MCF 10A (cell line): ENCODE data around the gene CCNQ. TPM values are rescaled to one million over a fixed set of nuclear protein-coding genes. Genes with fewer than 3 reads are reported as not detected.
A peak's percentile ranks its signal among the peaks of the same experiment; 100 is the strongest.

Source experiments
- BruUV-seq: library from RNA; stranded (reverse); fragments of 400-500 nt; replicated peaks from 2 replicates; lab custom pipeline; 2021; lab: Mats Ljungman, UMichigan
- CTCF ChIA-PET: fragments of 300-600 bp; sonication (Branson Sonifier 250); formaldehyde crosslinking; extraction: SDS; loops from one replicate; lab custom pipeline; 2021; ENCODE audit warnings: antibody characterized with exemption, inconsistent platforms; lab: Yijun Ruan, JAX
- POLR2A ChIA-PET: fragments of 300-600, 350-650 bp; sonication (Branson Sonifier 250); formaldehyde crosslinking; extraction: SDS; loops from one replicate; lab custom pipeline; 2020; ENCODE audit warnings: antibody characterized with exemption, inconsistent platforms; lab: Yijun Ruan, JAX
- DNase-seq: peaks from one replicate; pipeline ENCODE4 v3.0.0-alpha.2; 2018; ENCODE audit not compliant: unreplicated experiment
- H3K27ac Mint-ChIP-seq: one replicate; pipeline ENCODE4 v1.8.0; 2022; ENCODE audit warnings: mild to moderate bottlenecking, low read depth, mixed read lengths; ENCODE audit not compliant: unreplicated experiment
- H3K27me3 Mint-ChIP-seq: one replicate; pipeline ENCODE4 v1.8.0; 2022; ENCODE audit warnings: mixed read lengths; ENCODE audit not compliant: insufficient read depth, unreplicated experiment
- H3K36me3 Mint-ChIP-seq: one replicate; pipeline ENCODE4 v1.8.0; 2022; ENCODE audit warnings: mild to moderate bottlenecking, moderate library complexity, mixed read lengths; ENCODE audit not compliant: insufficient read depth, unreplicated experiment
- H3K4me1 Mint-ChIP-seq: one replicate; pipeline ENCODE4 v1.8.0; 2022; ENCODE audit warnings: mixed read lengths; ENCODE audit not compliant: insufficient read depth, unreplicated experiment
- H3K4me3 Mint-ChIP-seq: one replicate; pipeline ENCODE4 v1.8.0; 2022; ENCODE audit warnings: mild to moderate bottlenecking, moderate library complexity, mixed read lengths; ENCODE audit not compliant: unreplicated experiment
- H3K9me3 Mint-ChIP-seq: one replicate; pipeline ENCODE4 v1.8.0; 2022; ENCODE audit warnings: mixed read lengths; ENCODE audit not compliant: unreplicated experiment
- intact Hi-C: fragments of 100-400 bp; cut with micrococcal nuclease; formaldehyde crosslinking; loops from 2 replicates; pipeline ENCODE4 v1.14.1; 2022
- total RNA-seq: library from RNA; stranded (reverse); gene quantifications from 2 replicates; pipeline ENCODE4 v1.2.3, GENCODE V29; 2022
- TF ChIP-seq, protein P1 (sequence below): fragments of 200-600 bp; IDR thresholded peaks from one replicate; pipeline ENCODE4 v1.8.0; 2022; ENCODE audit warnings: antibody characterized with exemption, mild to moderate bottlenecking; ENCODE audit not compliant: unreplicated experiment

The CCNQ gene
- total RNA-seq, 1 experiment from 2014 or later, result 21.7 TPM

DNA sequence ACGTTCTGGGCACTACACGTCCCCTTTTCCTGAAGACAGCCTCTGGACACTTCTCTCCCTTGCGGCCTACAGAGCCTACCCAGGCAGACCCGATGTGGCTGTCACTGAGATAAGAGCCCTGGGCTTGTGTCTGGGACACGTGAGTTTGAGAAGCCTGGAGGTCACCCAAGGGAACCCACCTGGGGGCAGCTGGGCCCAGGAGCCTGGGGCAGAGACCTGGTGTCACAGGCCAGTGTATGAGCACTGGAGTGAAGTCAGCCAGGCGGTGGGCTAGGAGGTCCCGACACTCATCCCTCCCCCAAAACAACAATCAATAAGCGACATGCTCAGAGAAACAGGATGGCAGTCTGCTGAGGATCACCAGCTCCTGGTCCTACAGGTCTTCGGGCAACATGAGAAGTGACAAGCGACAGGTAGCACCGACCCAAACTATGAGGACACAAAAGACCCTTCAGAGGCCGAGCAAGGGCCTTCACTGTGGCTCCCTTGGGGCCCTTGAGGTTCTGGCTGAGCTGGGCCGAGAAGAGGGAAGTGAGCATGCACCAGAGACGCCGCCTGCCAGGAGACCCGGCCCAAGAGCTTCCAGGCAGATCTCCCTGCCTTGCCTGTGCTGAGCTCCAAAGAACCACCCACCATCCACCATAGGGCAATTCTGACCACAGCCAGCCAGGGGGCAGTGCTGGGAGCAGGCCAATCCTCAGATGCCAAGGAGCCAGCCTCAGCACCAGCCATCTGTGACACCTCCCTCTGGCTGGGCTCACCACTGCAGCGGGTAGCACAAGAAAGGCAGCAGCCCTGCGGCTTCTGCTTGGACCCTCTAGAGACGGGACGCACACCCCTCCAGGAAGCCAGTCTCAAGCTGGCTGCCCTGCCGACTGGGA lies 37.1 kb upstream of the CCNQ start:
- intact Hi-C loops, result no loop called here
- TF ChIP-seq, protein P1, sequence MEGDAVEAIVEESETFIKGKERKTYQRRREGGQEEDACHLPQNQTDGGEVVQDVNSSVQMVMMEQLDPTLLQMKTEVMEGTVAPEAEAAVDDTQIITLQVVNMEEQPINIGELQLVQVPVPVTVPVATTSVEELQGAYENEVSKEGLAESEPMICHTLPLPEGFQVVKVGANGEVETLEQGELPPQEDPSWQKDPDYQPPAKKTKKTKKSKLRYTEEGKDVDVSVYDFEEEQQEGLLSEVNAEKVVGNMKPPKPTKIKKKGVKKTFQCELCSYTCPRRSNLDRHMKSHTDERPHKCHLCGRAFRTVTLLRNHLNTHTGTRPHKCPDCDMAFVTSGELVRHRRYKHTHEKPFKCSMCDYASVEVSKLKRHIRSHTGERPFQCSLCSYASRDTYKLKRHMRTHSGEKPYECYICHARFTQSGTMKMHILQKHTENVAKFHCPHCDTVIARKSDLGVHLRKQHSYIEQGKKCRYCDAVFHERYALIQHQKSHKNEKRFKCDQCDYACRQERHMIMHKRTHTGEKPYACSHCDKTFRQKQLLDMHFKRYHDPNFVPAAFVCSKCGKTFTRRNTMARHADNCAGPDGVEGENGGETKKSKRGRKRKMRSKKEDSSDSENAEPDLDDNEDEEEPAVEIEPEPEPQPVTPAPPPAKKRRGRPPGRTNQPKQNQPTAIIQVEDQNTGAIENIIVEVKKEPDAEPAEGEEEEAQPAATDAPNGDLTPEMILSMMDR, result peak; percentile 33
- Mint-ChIP-seq H3K36me3 (no peaks in the 10 kb centered on the region), H3K27ac (no peak overlapping the region), H3K27me3 (peaks cover 21% of the 10 kb centered on the region), H3K4me1 (no peaks in the 10 kb centered on the region), H3K4me3 (no peak overlapping the region), H3K9me3 (peaks cover 8% of the 10 kb centered on the region)
- DNase-seq, result peak; percentile 48
- CTCF ChIA-PET, result interaction anchor here (0.6 to 1.2 kb wide), 5 partner anchors 18 to 59 kb away, joined by 3 to 5 read pairs (median 4); no protein-coding TSS in a partner anchor
- POLR2A ChIA-PET, result interaction anchor here (1.1 kb wide), 1 partner anchor 10 kb away, joined by 3 read pairs; no protein-coding TSS in a partner anchor
- BruUV-seq, result no TSS peak

DNA sequence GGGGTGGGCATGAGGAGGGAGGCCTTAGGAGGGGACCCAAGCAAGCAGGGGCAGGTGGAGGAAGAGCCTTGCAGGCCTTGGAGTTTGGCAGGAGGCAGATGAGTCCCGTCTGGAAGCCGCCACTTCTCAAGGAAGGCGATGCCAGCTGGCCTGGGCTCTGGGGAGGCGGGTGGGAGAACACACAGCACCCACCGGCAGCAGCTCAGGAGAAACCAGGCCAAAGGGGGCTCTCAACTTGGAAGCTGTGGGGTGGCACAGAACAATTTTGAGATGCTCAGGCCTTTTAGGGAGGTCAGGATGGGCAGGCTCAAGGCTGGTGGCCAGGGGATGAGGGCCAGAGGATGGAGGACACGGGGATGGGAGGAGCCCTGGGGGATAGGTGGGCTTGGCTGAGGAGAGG lies 36.4 kb upstream of the CCNQ start:
- CTCF ChIA-PET, result interaction anchor here (0.6 to 0.8 kb wide), 3 partner anchors 22 to 41 kb away, joined by 3 to 4 read pairs (median 4); no protein-coding TSS in a partner anchor
- Mint-ChIP-seq H3K36me3 (no peaks in the 10 kb centered on the region), H3K27me3 (peaks cover 27% of the 10 kb centered on the region), H3K4me1 (no peaks in the 10 kb centered on the region), H3K9me3 (peaks cover 11% of the 10 kb centered on the region), H3K4me3 (no peak overlapping the region), H3K27ac (no peak overlapping the region)
- no TSS peak for BruUV-seq
- no peak for DNase-seq
- POLR2A ChIA-PET, result interaction anchor here (1.1 kb wide), 1 partner anchor 10 kb away, joined by 3 read pairs; no protein-coding TSS in a partner anchor
- TF ChIP-seq, protein P1, result no peak
- intact Hi-C loops, result no loop called here

GRCh38 chrX:153634832-153635231 lies 35.9 kb upstream of the CCNQ start:
- DNase-seq, result no peak
- POLR2A ChIA-PET, result no interaction called here
- Mint-ChIP-seq H3K27me3 (peaks cover 33% of the 10 kb centered on the region), H3K9me3 (peaks cover 11% of the 10 kb centered on the region), H3K27ac (no peak overlapping the region), H3K36me3 (no peaks in the 10 kb centered on the region), H3K4me1 (no peaks in the 10 kb centered on the region), H3K4me3 (no peak overlapping the region)
- no TSS peak for BruUV-seq
- intact Hi-C loops, result no loop called here
- CTCF ChIA-PET, result interaction anchor here (0.6 kb wide), 1 partner anchor 40 kb away, joined by 4 read pairs; no protein-coding TSS in a partner anchor
- TF ChIP-seq, protein P1, result no peak

GRCh38 chrX:153634236-153634635 lies 35.3 kb upstream of the CCNQ start:
- TF ChIP-seq, protein P1, result no peak
- H3K27ac Mint-ChIP-seq, result no peak overlapping the region
- peaks cover 39% of the 10 kb centered on the region for H3K27me3 Mint-ChIP-seq
- POLR2A ChIA-PET, result no interaction called here
- intact Hi-C loops, result no loop called here
- BruUV-seq, result no TSS peak
- no peak for DNase-seq
- no peaks in the 10 kb centered on the region for H3K4me1 Mint-ChIP-seq
- H3K4me3 Mint-ChIP-seq, result no peak overlapping the region
- H3K9me3 Mint-ChIP-seq, result peaks cover 11% of the 10 kb centered on the region
- CTCF ChIA-PET, result no interaction called here
- H3K36me3 Mint-ChIP-seq, result no peaks in the 10 kb centered on the region
